Stimulated activated CD4-positive, alpha-beta T cell treated with anti-CD3 and anti-CD28 coated beads, Interleukin-4, amount 100 ng/mL, for 1 hour (primary cell): ENCODE measurements around the gene ALK.

Experiments used
- DNase-seq: peaks from one replicate; pipeline ENCODE4 v3.0.0-alpha.2; 2020

ALK gene

GRCh38 chr2:29475499-29475898 is 445.9 kb downstream of the ALK start:
- DNase-seq, result no peak

- no peak for DNase-seq
Observed at GRCh38 chr2:29469961-29470360, 451.4 kb downstream of the ALK start.

GRCh38 chr2:29469516-29469915 is 451.9 kb downstream of the ALK start:
- no peak for DNase-seq

- DNase-seq, result no peak
Observed at GRCh38 chr2:29463181-29463900, 458.0 kb downstream of the ALK start.

- no peak for DNase-seq
Observed at GRCh38 chr2:29462293-29462692, 459.1 kb downstream of the ALK start.

- no peak for DNase-seq
Observed at GRCh38 chr2:29460190-29460589, 461.2 kb downstream of the ALK start.

- no peak for DNase-seq
Observed at GRCh38 chr2:29459445-29460179, 461.8 kb downstream of the ALK start.

GRCh38 chr2:29456429-29456828 is 465.0 kb downstream of the ALK start:
- no peak for DNase-seq

- no peak for DNase-seq
Observed at GRCh38 chr2:29455200-29455860, 466.1 kb downstream of the ALK start.

GRCh38 chr2:29452036-29452435 is 469.4 kb downstream of the ALK start:
- no peak for DNase-seq

- no peak for DNase-seq
Observed at GRCh38 chr2:29450596-29451222, 470.7 kb downstream of the ALK start.

- DNase-seq, result no peak
Observed at GRCh38 chr2:29449499-29449898, 471.9 kb downstream of the ALK start.

- DNase-seq, result no peak
Observed at GRCh38 chr2:29448096-29448688, 473.2 kb downstream of the ALK start.

GRCh38 chr2:29447513-29447912 is 473.9 kb downstream of the ALK start:
- no peak for DNase-seq

GRCh38 chr2:29446847-29447246 is 474.5 kb downstream of the ALK start:
- no peak for DNase-seq

GRCh38 chr2:29444150-29444549 is 477.2 kb downstream of the ALK start:
- no peak for DNase-seq

GRCh38 chr2:29443627-29444026 is 477.8 kb downstream of the ALK start:
- DNase-seq, result no peak

- DNase-seq, result no peak
Observed at GRCh38 chr2:29443151-29443550, 478.2 kb downstream of the ALK start.

- DNase-seq, result no peak
Observed at GRCh38 chr2:29440921-29441623, 480.3 kb downstream of the ALK start.

- no peak for DNase-seq
Observed at GRCh38 chr2:29433920-29434319, 487.5 kb downstream of the ALK start.

GRCh38 chr2:29433128-29433527 is 488.3 kb downstream of the ALK start:
- no peak for DNase-seq

- no peak for DNase-seq
Observed at GRCh38 chr2:29431485-29431884, 489.9 kb downstream of the ALK start.
